GM19324 (cell line): ENCODE measurements around the gene TBKBP1.
"Not testable (repeated sequence)": the region's sequence is repeated elsewhere in the genome, so short reads cannot be mapped to it uniquely, and the experiment has no call there.

Source experiments
- ATAC-seq: cut with Tn5 transposase; IDR thresholded peaks from one replicate; pipeline ENCODE4 v1.9.1; 2021; ENCODE audit warnings: mild to moderate bottlenecking, moderate library complexity; ENCODE audit not compliant: unreplicated experiment, low FRiP score

TBKBP1 gene

DNA sequence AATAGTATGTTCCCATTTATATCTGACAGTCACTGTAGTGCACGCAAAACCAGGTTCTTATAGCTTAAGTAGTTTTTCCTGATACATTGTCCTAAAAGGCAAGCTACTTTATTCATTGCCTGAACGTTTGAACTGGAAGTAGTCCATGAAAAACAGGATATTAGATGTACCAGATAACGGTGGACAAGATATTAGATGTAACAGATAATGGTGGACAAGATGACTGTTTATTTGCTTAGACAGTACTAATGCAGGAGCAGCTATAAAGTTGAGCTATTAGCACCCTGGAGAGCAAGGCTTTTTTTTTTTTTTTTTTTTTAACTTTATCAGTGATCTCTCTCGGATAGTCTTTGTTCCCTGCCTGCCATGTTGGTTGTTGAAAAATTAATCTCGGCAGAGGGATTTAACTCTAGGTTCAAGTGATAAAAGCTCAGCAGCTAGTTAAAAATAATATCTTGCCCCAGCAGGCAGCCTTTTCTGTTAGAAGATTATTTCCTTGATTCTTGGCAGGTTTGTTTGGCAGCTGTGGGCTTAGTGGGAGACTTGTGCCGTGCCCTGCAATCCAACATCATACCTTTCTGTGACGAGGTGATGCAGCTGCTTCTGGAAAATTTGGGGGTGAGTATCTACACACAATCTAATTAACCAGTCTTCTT lies 17.3 kb upstream of the TBKBP1 start:
- no peak for ATAC-seq

GRCh38 chr17:47678196-47678595 lies 15.8 kb upstream of the TBKBP1 start:
- ATAC-seq, result no peak

DNA sequence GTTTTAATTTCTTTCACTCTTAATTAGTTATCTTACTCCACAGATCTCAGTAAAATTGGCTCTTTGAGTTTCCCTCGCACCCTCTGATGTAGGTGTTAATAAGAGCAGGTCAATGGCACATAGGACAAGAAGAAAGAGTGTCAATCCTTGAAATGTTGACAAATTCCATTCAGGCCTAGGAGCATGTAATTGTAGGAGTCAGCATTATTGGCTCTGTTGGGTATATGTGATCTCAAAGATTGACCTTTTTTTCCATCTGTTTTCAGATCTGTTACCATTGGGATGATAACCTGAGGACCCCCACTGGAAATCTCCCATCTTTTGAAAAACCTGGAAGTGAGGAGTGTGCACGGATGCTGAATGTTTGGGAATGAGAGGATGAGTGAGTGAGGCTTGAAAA lies 11.8 kb upstream of the TBKBP1 start:
- no peak for ATAC-seq

GRCh38 chr17:47682727-47683126 lies 11.2 kb upstream of the TBKBP1 start:
- not testable (repeated sequence) for ATAC-seq

DNA sequence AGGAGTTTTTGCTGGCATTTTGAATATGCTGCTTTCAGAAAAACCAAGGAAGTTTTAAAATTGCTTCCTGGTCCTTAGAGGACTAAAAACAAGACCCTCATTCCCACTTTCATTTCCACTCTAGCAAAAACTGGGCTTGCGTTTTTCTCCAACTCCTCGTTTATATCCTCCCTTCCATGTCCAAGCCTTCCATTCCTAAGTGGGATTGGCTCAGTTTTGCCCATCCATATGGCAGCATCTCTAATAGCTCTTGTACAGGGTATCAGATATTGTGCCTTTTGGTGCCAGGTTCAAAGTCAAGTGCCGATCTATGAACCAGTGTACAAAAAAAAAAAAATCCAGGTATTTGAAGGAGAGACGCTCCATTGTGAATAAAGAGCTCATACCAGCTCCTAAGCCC lies 9.9 kb upstream of the TBKBP1 start:
- no peak for ATAC-seq

DNA sequence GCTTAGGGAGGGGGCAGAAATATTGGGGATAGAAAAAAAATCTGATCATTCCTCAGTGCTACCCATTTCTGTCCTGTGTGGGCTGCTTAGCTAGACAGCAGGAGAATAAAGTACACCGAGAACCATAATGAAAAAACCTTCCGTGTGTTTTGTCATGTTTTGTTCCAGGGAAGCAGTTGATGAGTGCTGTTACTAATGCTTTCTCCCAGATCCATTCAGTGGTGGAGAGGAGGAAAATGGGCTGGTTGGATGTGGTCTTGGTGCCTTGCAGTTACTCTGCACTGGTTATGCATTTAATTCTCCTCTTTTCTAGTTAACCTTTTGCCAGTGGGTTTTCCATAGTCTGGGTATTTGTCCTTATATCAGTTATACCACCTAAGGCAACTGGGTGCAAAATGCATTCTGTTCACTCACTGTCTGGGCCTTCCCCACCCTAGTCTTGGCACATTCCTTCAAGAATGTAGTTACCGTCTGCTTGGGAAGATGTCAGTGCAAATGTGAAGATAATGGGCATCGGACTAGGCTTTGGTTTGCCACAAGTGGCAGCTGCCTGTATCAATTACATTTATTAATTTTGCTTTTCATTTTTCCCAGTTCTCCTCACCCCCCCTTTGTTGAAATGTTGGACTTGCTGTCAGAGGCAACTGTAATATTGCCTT lies 9.3 kb upstream of the TBKBP1 start:
- no peak for ATAC-seq

DNA sequence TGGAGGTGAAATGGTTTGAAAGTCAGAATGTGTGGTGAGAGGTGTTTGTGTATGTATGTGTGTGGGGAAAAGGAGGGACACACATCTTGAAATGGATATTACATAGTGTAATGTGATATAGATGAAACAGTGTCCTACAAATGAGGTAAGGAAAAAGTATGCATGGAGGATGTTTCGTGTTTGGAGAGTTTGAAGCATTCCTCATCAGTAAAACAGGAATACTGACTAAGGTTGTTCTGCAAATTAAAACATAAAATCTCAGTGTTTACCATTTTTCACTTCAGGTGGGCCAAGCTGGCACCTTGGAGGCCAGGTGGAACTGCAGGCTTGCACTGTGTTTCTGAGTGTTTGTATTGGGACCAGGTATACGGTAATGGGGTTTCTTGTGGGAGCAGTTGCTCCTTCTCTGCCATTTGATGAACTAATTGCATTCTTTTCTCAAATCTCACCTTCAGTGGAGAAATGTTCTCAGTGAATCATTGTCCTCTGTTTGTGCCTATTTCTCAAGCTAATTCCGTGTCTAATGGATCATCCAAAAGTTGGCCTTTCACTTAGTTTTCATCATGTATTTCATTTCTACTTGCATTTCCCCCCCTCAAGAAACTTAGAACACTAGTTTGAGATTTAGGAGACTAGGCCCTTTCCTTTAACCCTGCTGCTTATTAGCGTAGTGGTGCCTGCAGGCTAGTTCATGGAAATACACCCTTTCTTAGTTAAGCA lies 8.2 kb upstream of the TBKBP1 start:
- ATAC-seq, result no peak

- ATAC-seq, result no peak
Observed at GRCh38 chr17:47686276-47686635, 7.7 kb upstream of the TBKBP1 start.

DNA sequence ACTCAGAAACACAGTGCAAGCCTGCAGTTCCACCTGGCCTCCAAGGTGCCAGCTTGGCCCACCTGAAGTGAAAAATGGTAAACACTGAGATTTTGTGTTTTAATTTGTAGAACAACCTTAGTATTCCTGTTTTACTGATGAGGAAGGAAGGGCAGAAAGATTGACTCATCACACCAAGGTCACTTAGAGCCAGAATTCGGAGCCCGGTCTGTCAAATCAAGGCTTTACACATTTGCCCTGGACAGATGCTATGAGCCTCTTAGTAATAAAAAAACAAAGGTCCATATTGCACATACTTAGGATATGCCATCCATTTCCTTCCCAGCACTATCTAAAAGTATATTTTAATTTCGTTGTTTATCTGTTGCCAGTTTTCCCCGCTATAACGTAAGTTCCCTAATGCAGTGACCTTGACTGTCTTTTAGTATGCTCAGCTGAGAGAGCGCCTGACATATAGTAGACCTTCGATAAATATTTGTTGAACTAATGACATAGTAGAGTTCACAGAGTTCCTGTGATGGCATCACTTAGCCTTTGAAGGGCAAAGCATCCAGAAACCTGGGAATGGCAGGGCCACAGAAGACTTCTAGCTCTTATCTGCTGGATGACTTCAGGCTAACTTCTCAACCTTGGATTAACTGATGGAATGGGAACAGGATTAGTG lies 7.2 kb upstream of the TBKBP1 start:
- no peak for ATAC-seq

- no peak for ATAC-seq
Observed at GRCh38 chr17:47687328-47687690, 6.7 kb upstream of the TBKBP1 start.

GRCh38 chr17:47687748-47688147 lies 6.2 kb upstream of the TBKBP1 start:
- ATAC-seq, result no peak

- no peak for ATAC-seq
Observed at GRCh38 chr17:47690121-47690520, 3.8 kb upstream of the TBKBP1 start.

- no peak for ATAC-seq
Observed at GRCh38 chr17:47692137-47692894, 1.6 kb upstream of the TBKBP1 start.

GRCh38 chr17:47692895-47693730 lies 848 bp upstream of the TBKBP1 start:
- no peak for ATAC-seq

DNA sequence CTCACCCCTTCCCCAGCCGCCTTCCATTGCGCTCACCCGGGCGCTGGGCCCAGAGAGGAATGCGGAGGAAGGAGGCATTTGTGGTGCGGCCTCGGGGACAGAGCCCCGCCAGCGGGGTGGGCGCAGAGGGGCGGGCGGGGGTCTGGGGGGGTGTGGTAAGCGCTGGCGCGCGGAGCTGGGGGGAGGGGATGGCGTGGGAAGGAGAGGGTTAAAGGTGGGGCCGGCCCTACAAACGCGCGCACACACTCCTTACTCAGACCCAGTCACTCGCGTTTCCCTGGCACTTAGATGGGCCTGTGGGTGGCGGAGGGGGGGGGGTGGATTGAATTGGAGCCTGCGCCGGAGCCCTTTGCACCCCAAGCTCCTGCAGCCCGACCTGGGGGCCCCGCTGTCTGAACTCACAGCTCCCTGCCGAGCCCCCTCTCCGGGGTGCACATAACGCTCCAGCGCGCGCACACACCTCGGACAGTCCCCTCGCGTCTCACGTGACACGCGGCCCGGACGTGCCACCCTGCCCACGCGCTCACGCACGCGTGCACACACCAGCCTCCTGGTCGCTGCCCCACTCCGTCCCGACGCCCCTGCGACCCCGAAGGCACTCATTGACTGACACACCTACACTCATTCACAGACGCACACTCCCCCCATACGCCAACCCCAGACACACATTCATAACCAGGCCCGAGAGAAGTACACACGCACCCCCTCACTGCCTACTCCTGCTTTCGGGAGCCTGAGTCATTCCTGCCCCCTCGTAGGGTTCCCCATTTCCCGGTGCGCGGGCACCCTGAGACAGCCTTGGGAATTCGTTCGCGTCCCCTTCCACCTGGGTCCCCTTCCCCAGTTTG lies 844 bp downstream of the TBKBP1 start:
- ATAC-seq, result no peak

GRCh38 chr17:47695429-47696376 lies 1.7 kb downstream of the TBKBP1 start:
- ATAC-seq, result no peak

- no peak for ATAC-seq
Observed at GRCh38 chr17:47696717-47697642, 3.0 kb downstream of the TBKBP1 start.
